Body of pancreas (tissue), 4 donors: ENCODE data around the gene CEBPZOS. TPM values are rescaled to one million over a fixed set of nuclear protein-coding genes. Genes with fewer than 3 reads are reported as not detected.

Experiments
- ATAC-seq: fragments of 150-250 bp; one replicate; pipeline ENCODE4 v1.9.1; 2016
- DNase-seq, 4 donors: peaks; one replicate each; pipeline ENCODE4 v3.0.0-alpha.2; 2019
- H3K27ac ChIP-seq, 4 donors: fragments of 200-600 bp; sonication (generic); 1 replicate in 3 of 4; 2 replicates in 1 of 4; pipeline versions ENCODE4 v1.5.1 to v1.6.1; 2016 to 2019; ENCODE audit warnings: mild to moderate bottlenecking in 1 of 4, mixed read lengths in 1 of 4, moderate library complexity in 1 of 4
- H3K27me3 ChIP-seq, 2 donors: fragments of 200-600 bp; sonication (generic); one replicate each; pipeline ENCODE4 v1.6.0; 2016; ENCODE audit warnings: mild to moderate bottlenecking in 1 of 2
- H3K36me3 ChIP-seq, 2 donors: fragments of 200-600 bp; sonication (generic); replicated peaks in 1 of 2; 2 replicates each; pipeline ENCODE4 v1.5.1; 2016; ENCODE audit warnings: low read depth in 2 of 2; ENCODE audit not compliant: insufficient read depth in 1 of 2
- H3K4me1 ChIP-seq: fragments of 200-600 bp; sonication (generic); one replicate; pipeline ENCODE4 v1.6.0; 2016
- H3K4me3 ChIP-seq, 2 donors: fragments of 200-600 bp; sonication (generic); 1 replicate in 1 of 2; 2 replicates in 1 of 2; pipeline ENCODE4 v1.5.1; 2016 to 2019
- H3K9me3 ChIP-seq, 3 donors: fragments of 200-600 bp; sonication (generic); 1 replicate in 2 of 3; 2 replicates in 1 of 3; pipeline ENCODE4 v1.5.1; 2016
- POLR2A ChIP-seq, 3 donors: fragments of 450-650 bp; IDR thresholded peaks; one replicate each; pipeline ENCODE4 v1.6.1; 2016; ENCODE audit warnings: antibody characterized with exemption in 3 of 3, mild to moderate bottlenecking in 2 of 3
- WGBS, 2 donors: methylation state at CpG; one replicate each; pipeline ENCODE4 v1.1.5; 2017; 5-methylcytosine and 5-hydroxymethylcytosine counted together
- intact Hi-C: fragments of 100-400 bp; cut with DNase I; formaldehyde crosslinking; loops from one replicate; pipeline ENCODE4 v1.15.1; 2023
- total RNA-seq, 2 donors: library from RNA; depleted of rRNA; stranded (reverse); fragments of >200 nt; gene quantifications; one replicate each; pipeline ENCODE4 v1.1.0, GENCODE V29; 2016
- TF ChIP-seq, protein P1 (sequence below), 7 experiments: fragments of 450-650 bp in 4 of 7; fragments of 200-600 bp in 3 of 7; sonication (generic) in 3 of 7; IDR thresholded peaks; one replicate each; pipeline ENCODE4 v1.5.1; 2016 to 2019; ENCODE audit warnings: antibody characterized with exemption in 7 of 7

CEBPZOS gene
- total RNA-seq, 2 donors from 2014 or later, result 9.9 to 21.8 TPM

DNA sequence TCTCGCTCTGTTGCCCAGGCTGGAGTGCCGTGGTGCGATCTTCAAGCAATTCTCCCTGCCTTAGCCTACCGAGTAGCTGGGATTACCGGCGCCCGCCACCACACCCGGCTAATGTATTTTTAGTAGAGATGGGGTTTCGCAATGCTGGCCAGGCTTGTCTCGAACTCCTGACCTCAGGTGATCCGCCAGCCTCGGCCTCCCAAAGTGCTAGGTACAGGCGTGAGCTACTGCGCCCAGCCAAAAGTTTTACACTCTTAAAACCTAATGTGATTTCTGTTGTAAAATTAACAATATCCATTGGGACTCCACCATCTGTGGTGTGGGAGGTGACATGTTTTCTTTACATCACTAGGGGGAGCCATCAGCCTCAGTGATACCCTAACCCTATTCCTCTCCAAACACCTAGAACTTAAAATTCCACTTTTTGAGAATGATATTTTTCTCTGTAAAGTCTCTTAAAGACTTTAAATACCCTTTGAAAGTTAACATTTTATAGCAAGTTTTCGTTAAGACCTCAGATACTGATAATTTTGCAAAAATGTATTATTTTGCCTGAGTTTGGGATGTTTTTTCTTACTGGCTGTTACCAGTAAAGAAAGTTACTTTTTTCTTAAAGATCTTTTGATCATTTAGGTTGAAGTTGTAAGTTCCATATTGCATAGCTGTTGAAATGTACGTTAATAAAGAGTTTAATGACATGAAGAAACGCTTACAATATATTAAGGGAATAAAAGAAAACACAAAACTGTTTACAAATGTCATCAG lies 27.9 kb upstream of the CEBPZOS start:
- Histone ChIP-seq H3K4me1 (no peaks in the 10 kb centered on the region), H3K27ac (no peak overlapping the region), H3K9me3 (no peaks in the 10 kb centered on the region), H3K27me3 (no peaks in the 10 kb centered on the region), H3K36me3 (no peaks in the 10 kb centered on the region), H3K4me3 (no peak overlapping the region)
- ATAC-seq, result peak; percentile 77
- DNase-seq, result peak in 3 of 4 donors; percentile 24 to 40 (median 34)
- intact Hi-C loops, result no loop called here
- TF ChIP-seq POLR2A (IDR thresholded peaks at IDR 0.05), result no peak
- TF ChIP-seq, protein P1, sequence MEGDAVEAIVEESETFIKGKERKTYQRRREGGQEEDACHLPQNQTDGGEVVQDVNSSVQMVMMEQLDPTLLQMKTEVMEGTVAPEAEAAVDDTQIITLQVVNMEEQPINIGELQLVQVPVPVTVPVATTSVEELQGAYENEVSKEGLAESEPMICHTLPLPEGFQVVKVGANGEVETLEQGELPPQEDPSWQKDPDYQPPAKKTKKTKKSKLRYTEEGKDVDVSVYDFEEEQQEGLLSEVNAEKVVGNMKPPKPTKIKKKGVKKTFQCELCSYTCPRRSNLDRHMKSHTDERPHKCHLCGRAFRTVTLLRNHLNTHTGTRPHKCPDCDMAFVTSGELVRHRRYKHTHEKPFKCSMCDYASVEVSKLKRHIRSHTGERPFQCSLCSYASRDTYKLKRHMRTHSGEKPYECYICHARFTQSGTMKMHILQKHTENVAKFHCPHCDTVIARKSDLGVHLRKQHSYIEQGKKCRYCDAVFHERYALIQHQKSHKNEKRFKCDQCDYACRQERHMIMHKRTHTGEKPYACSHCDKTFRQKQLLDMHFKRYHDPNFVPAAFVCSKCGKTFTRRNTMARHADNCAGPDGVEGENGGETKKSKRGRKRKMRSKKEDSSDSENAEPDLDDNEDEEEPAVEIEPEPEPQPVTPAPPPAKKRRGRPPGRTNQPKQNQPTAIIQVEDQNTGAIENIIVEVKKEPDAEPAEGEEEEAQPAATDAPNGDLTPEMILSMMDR (IDR thresholded peaks at IDR 0.05), result peak; percentile 46 to 63 (median 58)
- 35 to 41% methylated on average over 14 to 17 of the region's 17 CpGs for WGBS, 2 donors

DNA sequence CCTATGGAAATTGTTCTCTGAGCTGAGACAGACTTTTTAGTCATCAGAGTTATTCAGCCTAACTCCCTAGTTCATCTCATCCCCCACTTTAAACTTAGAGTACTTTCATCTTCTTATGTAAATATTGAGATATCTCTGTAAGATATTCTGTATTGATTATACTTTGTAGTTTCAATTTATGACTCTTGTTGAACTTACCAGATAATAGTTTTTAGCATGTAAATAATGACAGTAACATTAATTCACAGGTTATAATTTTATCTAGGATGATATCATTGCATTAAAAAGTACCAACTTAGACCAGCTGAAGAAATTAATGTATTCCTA lies 24.7 kb upstream of the CEBPZOS start:
- DNase-seq (no peak), ATAC-seq (no peak)
- Histone ChIP-seq H3K36me3 (no peaks in the 10 kb centered on the region), H3K4me3 (no peak overlapping the region), H3K27ac (no peak overlapping the region), H3K4me1 (no peaks in the 10 kb centered on the region), H3K9me3 (no peaks in the 10 kb centered on the region), H3K27me3 (no peaks in the 10 kb centered on the region)
- TF ChIP-seq POLR2A (IDR thresholded peaks at IDR 0.05), result no peak
- TF ChIP-seq, protein P1 (IDR thresholded peaks at IDR 0.05), result no peak
- intact Hi-C loops, result no loop called here

DNA sequence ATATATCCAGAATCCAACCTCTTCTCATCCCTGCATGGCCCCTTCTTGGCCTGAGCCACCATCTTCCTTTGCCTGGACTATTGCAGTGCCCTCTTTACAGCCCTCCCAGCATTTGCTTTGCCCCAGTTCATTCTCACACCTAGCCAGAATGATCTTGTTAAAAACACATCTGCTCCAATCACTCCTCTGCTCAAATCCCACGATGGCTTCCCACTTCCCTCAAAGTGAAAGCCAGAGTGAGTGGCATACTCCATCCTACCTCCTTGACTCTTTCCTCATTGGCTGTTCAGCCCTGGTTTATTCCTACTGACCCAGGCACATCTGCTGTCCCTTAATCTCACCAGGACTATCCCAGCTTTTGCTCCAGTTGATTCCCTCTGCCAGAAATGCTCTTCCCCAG lies 22.6 kb upstream of the CEBPZOS start:
- Histone ChIP-seq H3K4me3 (no peak overlapping the region), H3K27me3 (no peaks in the 10 kb centered on the region), H3K9me3 (no peaks in the 10 kb centered on the region), H3K4me1 (no peaks in the 10 kb centered on the region), H3K27ac (no peak overlapping the region), H3K36me3 (no peaks in the 10 kb centered on the region)
- intact Hi-C loops, result no loop called here
- ATAC-seq, result no peak
- TF ChIP-seq, protein P1 (IDR thresholded peaks at IDR 0.05), result no peak
- TF ChIP-seq POLR2A (IDR thresholded peaks at IDR 0.05), result no peak
- DNase-seq, result no peak
- 73 to 89% methylated on average over 1 of the region's 1 CpG for WGBS, 2 donors

DNA sequence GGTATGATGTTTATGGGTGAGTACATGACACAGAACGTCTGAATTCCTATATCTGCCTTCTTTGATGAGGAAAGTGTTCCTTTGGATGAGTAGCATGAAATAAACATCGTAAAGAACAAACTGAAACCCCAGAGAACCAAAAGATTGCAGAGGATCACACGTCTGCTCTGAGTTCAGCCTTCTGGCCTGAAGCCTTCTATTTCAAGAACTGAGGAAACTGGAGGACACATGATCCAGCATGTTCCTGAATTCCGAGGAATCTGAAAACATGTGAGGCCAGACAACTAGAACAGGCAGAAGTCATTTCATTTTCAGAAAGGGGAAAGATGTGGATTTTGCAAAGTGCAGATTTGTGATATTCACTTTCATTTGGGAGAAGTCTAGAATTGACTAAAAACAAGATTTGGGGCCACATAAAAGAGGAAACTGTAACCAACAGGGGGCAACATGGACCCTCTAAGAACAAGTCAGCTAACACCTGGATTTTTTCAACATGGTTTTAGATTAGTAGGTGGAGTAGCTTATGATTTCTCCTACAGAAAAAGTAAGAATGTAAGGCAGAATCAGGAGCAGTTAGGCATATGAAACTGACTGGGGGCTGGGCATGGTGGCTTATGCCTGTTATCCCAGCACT lies 16.2 kb upstream of the CEBPZOS start:
- Histone ChIP-seq H3K36me3 (no peaks in the 10 kb centered on the region), H3K4me1 (no peaks in the 10 kb centered on the region), H3K27me3 (no peaks in the 10 kb centered on the region), H3K27ac (no peak overlapping the region), H3K9me3 (no peaks in the 10 kb centered on the region), H3K4me3 (no peak overlapping the region)
- DNase-seq (no peak), ATAC-seq (no peak)
- 51 to 54% methylated on average over 4 of the region's 4 CpGs for WGBS, 2 donors
- no peak for TF ChIP-seq POLR2A (IDR thresholded peaks at IDR 0.05)
- TF ChIP-seq, protein P1 (IDR thresholded peaks at IDR 0.05), result no peak
- intact Hi-C loops, result no loop called here

DNA sequence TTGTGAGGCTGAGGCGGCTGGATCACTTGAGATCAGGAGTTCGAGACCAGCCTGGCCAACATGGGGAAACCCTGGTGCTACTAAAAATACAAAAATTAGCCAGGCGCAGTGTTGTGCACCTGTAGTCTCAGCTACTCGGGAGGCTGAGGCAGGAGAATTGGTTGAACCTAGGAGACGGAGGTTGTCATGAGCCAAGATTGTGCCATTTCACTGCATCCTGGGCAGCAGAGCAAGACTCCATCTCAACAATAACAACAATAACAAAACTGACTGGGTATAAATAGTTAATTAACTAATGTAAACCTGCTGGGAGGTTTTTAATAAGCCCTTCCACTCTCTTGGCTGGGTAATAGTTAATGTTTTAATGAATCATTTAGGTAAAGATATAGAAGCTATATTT lies 15.7 kb upstream of the CEBPZOS start:
- no peak overlapping the region for H3K4me3 ChIP-seq
- no peaks in the 10 kb centered on the region for H3K36me3 ChIP-seq
- H3K4me1 ChIP-seq, result no peaks in the 10 kb centered on the region
- TF ChIP-seq, protein P1 (IDR thresholded peaks at IDR 0.05), result no peak
- TF ChIP-seq POLR2A (IDR thresholded peaks at IDR 0.05), result no peak
- no peaks in the 10 kb centered on the region for H3K9me3 ChIP-seq
- 81 to 82% methylated on average over 5 of the region's 5 CpGs for WGBS, 2 donors
- no peak for ATAC-seq
- DNase-seq, result no peak
- no peak overlapping the region for H3K27ac ChIP-seq
- intact Hi-C loops, result no loop called here
- H3K27me3 ChIP-seq, result no peaks in the 10 kb centered on the region
